GM12878 (cell line): ENCODE results near the gene OR6B3.

Experiments
- CTCF ChIP-seq, 3 experiments: IDR thresholded peaks in 2 of 3; conservative IDR thresholded peaks in 1 of 3; 2 replicates each; pipeline ENCODE4 v1.5.1; 2011; ENCODE audit warnings: low read depth in 3 of 3, low read length in 3 of 3, mild to moderate bottlenecking in 3 of 3, control low read depth in 2 of 3, moderate library complexity in 2 of 3, inconsistent platforms in 1 of 3, mixed read lengths in 1 of 3; ENCODE audit not compliant: control insufficient read depth in 2 of 3, insufficient read depth in 1 of 3; ENCODE audit errors: extremely low read depth in 1 of 3
- NRF1 ChIP-seq: conservative IDR thresholded peaks from 2 replicates; pipeline ENCODE4 v1.6.1; 2011; ENCODE audit warnings: mild to moderate bottlenecking, low read depth, low read length, improper control_type of control experiment
- SIN3A ChIP-seq: IDR thresholded peaks from 2 replicates; pipeline ENCODE4 v1.6.1; 2012; ENCODE audit warnings: low read depth, low read length, improper control_type of control experiment

- peak; percentile 51 to 62 (median 59) for TF ChIP-seq CTCF (IDR thresholded peaks at IDR 0.05 in 2 of 3, conservative IDR thresholded peaks at IDR 0.05 in 1 of 3; ENCODE audit: control insufficient read depth in 2 of 3, extremely low read depth in 1 of 3, insufficient read depth in 1 of 3, low read depth in 3 of 3, low read length in 3 of 3)
- TF ChIP-seq SIN3A = no peak
- TF ChIP-seq NRF1 = no peak
These were observed 7.8 kb upstream of the OR6B3 start for GRCh38 chr2:240060977-240061591.
